Pons (tissue), 1 donor: ENCODE data around the gene AHCYL1.
A peak's percentile ranks its signal among the peaks of the same experiment; 100 is the strongest.
"Not testable (repeated sequence)": the region's sequence is repeated elsewhere in the genome, so short reads cannot be mapped to it uniquely, and the experiment has no call there.

Experiments
- DNase-seq: peaks from one replicate; pipeline ENCODE4 v3.0.0-alpha.2; 2016; ENCODE audit warnings: low spot score

Gene AHCYL1

GRCh38 chr1:110002695-110003094, 18.1 kb downstream of the AHCYL1 start:
- DNase-seq = no peak

- DNase-seq = no peak
Observed at GRCh38 chr1:110003747-110004428, 19.3 kb downstream of the AHCYL1 start.

GRCh38 chr1:110004583-110004982, 20.0 kb downstream of the AHCYL1 start:
- DNase-seq = no peak

GRCh38 chr1:110005971-110006370, 21.4 kb downstream of the AHCYL1 start:
- DNase-seq = no peak

- DNase-seq = no peak
Observed at GRCh38 chr1:110006516-110006915, 22.0 kb downstream of the AHCYL1 start.

- no peak for DNase-seq
Observed at GRCh38 chr1:110007046-110007830, 22.7 kb downstream of the AHCYL1 start.

- DNase-seq = no peak
Observed at GRCh38 chr1:110008971-110009565, 24.5 kb downstream of the AHCYL1 start.

GRCh38 chr1:110011527-110012041, 27.0 kb downstream of the AHCYL1 start:
- peak; percentile 87 for DNase-seq

GRCh38 chr1:110012100-110012780, 27.7 kb downstream of the AHCYL1 start:
- DNase-seq = no peak

- DNase-seq = no peak
Observed at GRCh38 chr1:110017792-110018191, 33.2 kb downstream of the AHCYL1 start.

GRCh38 chr1:110018396-110018795, 33.8 kb downstream of the AHCYL1 start:
- DNase-seq = no peak

GRCh38 chr1:110019770-110020169, 35.2 kb downstream of the AHCYL1 start:
- DNase-seq = peak; percentile 58

GRCh38 chr1:110021285-110021684, 36.7 kb downstream of the AHCYL1 start:
- DNase-seq = no peak

GRCh38 chr1:110024613-110025012, 40.0 kb downstream of the AHCYL1 start:
- no peak for DNase-seq

- not testable (repeated sequence) for DNase-seq
Observed at GRCh38 chr1:110030687-110031086, 46.1 kb downstream of the AHCYL1 start.

GRCh38 chr1:110032327-110032726, 47.8 kb downstream of the AHCYL1 start:
- DNase-seq = no peak

GRCh38 chr1:110033421-110033820, 48.9 kb downstream of the AHCYL1 start:
- no peak for DNase-seq

GRCh38 chr1:110034040-110034450, 49.5 kb downstream of the AHCYL1 start:
- DNase-seq = no peak

- peak; percentile 93 for DNase-seq
Observed at GRCh38 chr1:110034451-110035235, 50.1 kb downstream of the AHCYL1 start, which contains the start of gene STRIP1. Gene STRIP1 (plus strand): TSS chr1:110034624. CDS start chr1:110034638, 14 bp downstream.

- DNase-seq = no peak
Observed at GRCh38 chr1:110035236-110035752, 50.7 kb downstream of the AHCYL1 start.

- no peak for DNase-seq
Observed at GRCh38 chr1:110038271-110038670, 53.7 kb downstream of the AHCYL1 start.
